EH (cell line): ENCODE results near the gene FOXRED1.
"Not testable (repeated sequence)": the region's sequence is repeated elsewhere in the genome, so short reads cannot be mapped to it uniquely, and the experiment has no call there.

Experiments used
- DNase-seq: peaks from one replicate; pipeline ENCODE4 v3.0.0-alpha.2; 2015; ENCODE audit warnings: low read depth

FOXRED1 gene

GRCh38 chr11:126268708-126269579, at the start of gene FOXRED1, which contains the start of gene SRPRA:
Gene FOXRED1, plus strand, starts transcription at chr11:126269154. Its CDS starts 53 bp downstream, at chr11:126269207.
Gene SRPRA, minus strand, starts transcription at chr11:126268895. Its CDS starts 91 bp downstream, at chr11:126268804.
- peak; percentile 99 for DNase-seq

DNA sequence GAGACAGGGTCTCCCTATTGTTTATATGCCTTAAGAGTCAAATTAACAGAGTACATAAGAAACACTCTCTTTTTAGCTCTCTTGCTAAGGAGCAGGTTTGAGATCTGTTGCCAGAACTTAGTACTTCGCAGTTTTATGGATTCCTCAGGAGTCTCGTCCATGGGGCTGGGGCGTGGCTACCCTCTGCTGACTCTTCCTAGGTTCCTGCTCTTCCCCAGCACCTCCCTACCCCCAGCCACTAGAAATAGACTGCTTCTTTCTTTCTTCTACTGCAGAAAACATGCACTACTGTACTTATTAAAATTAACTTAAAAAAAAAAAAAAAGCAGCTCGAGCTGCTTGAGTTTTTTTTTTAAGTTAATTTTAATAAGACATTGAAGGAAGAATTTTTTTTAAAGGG, 49.4 kb upstream of the FOXRED1 start:
- DNase-seq, result no peak

DNA sequence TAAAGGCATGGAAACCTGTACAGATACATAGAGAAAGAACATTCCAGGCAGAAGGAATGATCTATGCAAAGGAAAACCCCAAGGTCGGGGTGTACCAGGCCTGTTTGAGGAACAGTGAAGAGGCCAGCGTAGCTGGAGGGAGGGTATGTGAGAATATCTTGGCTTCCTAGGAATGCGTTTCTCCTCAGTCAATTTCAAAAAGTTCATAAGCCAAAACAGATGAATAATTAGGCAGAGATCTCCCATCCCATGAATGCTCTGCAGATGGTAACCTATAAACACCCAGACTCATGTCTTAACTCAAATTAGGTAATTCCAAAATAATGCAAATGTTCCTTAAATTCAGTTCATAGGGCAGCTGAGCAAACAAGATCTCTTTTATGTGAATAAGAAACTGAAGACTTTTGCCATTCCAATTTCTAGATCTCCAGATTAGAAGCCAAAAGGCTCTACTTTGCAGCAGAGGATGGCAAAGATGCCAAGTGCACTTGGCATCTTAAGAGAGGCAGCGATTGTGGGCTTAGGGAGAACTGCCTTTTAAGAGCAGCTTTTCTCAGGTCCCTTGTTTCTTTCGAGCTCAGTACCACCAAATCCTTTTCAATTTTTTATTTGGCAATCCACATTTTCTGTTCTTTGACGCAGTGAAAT, 44.2 kb upstream of the FOXRED1 start:
- DNase-seq, result no peak

GRCh38 chr11:126225295-126225665, 43.7 kb upstream of the FOXRED1 start:
- no peak for DNase-seq

DNA sequence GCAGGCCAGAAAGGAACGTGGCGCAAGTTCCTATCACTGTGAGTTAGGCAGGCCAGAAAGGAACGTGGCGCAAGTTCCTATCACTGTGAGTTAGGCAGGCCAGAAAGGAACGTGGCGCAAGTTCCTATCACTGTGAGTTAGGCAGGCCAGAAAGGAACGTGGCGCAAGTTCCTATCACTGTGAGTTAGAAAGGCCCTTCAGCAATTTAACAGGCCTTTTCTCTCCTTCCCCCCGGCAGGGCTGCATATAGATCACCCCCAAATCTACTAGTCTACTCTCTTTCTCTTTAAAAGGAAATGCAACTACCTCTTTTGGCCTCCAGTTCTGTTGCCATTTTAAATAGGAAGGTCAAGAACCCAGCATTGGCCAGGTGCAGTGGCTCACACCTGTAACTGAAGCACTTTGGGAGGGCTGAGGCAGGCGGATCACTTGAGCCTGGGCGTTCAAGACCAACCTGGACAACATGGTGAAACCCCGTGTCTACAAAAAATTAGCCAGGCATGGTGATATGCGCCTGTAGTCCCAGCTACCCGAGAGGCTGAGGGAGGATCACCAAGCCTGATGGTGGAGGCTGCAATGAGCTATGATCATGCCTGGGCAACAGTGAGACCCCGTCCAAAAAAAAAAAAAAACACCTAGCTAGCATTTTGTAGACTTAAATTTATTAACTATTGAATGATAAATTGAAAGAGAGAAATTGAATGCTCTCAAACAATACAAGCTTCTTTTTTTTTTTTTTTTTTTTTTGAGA, 42.4 kb upstream of the FOXRED1 start:
- DNase-seq, result no peak

GRCh38 chr11:126229858-126230540, 39.0 kb upstream of the FOXRED1 start:
- DNase-seq, result no peak

GRCh38 chr11:126231725-126232459, 37.1 kb upstream of the FOXRED1 start:
- peak; percentile 35 for DNase-seq

DNA sequence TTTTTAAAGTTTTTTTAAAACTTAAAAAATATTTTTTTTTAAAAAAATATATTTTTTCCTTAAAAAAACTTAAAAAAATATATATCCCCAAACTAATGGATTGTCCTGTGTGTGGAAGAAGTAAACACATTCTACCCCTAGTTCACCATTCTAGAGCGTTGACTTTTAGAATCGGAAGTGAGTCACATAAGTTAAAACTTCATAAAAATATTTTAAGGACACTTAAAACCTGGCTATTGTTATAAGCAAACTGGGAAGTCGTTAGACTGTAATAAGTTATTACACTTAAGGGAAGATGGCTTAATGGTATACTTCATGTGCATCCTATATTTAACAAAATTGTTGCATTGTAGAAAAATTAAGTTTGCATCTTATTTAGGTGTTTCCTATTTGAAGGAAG, 36.3 kb upstream of the FOXRED1 start:
- DNase-seq, result no peak

DNA sequence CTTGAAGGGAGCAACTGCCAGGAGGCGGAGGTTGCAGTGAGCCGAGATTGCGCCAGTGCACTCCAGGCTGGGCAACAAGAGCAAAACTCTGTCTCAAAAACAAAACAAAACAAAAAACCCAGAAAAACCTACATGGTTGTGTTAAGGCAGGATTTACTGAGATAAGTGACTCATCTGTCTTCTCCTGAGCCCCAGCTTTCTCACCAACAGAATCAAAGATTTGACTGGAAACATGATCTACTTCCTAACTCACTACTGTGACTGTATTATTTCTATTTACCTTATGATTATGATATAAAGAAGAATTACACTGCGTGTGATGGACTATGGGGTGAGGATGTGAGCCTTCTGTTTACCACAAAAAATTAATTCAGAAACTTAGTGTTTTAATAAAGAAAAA, 35.6 kb upstream of the FOXRED1 start:
- peak; percentile 16 for DNase-seq

- peak; percentile 45 for DNase-seq
Observed at GRCh38 chr11:126246636-126247035, 22.3 kb upstream of the FOXRED1 start.

DNA sequence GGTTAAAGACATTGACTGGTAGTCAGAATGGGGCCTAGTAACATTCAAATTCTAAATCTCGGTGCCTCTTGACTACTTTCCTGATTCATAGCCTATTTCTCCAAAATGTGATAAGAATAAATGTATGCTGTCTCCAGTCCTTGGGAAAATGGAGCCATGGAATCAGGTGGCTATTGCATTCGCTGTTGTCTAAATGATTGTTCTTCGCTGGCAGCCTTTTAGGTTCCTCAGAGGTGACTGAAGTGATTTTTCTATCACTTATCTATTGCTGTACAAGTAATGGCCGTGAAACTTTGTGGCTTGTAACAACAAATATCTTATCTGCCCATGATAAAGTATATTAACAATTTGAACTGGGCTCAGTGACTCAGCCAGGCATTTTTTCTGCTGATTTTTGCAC, 15.7 kb upstream of the FOXRED1 start:
- DNase-seq, result no peak

DNA sequence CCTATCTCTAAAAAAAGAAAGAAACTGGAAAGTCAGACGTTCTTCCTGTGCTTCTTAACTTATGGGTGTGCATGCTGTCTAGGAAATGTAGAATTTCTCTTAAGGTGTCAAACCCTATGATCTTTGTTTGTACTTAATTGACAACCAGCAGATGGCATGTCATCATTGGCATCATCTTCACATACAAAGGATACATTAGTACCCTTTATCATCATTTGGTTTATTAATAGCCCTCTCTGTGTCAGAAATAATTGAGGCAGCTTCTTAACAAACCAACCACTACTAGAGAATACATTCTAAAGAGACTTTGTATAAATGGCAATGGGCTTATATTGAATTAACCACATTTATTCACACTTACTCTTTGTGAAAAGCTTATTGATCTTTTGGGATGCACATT, 14.1 kb upstream of the FOXRED1 start:
- no peak for DNase-seq

DNA sequence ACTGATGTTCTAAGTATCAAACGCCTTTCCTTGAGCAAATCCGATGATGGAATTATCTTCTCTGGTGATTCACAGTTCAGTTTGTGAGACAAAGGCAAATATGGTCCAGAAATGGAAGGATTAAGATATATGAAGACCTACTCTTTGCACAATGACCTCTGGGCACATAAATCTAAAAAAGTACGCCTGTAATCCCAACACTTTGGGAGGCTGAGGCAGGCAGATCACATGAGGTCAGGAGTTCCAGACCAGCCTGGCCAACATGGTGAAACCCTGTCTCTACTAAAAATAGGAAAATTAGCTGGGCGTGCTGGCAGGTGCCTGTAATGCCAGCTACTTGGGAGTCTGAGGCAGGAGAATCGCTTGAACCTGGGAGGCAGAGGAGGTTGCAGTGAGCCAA, 13.4 kb upstream of the FOXRED1 start:
- DNase-seq, result not testable (repeated sequence)

DNA sequence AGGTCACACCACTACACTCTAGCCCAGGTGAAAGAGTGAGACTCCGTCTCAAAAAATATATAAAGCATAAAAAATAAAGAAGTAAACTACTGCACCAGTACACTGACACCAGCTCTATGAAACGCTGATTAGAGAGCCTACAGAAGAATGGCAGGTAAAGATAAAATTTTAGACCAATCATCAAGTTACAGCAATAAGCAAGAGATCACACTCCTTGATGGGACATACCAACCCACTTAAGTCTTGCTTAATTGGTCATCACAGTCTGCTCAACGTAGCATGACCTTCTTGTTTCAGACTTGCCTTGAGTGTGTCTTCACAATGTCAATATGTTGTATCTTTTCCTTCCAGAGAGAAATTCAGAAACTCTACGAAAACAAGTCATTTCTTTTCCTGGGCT, 12.7 kb upstream of the FOXRED1 start:
- DNase-seq, result no peak

- DNase-seq, result no peak
Observed at GRCh38 chr11:126257144-126257543, 11.8 kb upstream of the FOXRED1 start.

DNA sequence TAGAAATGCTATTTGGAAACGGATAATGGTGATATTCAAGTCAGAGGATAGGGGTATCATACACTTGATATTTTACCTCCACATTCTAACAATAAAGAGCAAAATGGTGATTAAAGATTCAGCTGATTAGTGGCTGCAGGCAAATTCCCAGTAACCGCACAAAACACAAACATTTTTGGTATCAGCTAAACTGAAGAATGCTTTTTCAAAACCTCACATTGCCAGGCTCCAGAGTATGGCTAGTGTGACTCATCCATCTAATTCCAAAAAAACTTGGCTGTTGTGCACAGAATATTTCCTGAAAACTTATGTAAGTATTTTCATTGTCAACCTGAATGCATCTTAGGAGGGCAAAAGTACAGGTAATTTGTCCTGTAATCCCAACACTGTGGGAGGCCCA, 11.2 kb upstream of the FOXRED1 start:
- peak; percentile 84 for DNase-seq

- DNase-seq, result no peak
Observed at GRCh38 chr11:126262216-126262615, 6.7 kb upstream of the FOXRED1 start.

GRCh38 chr11:126263489-126263888, 5.5 kb upstream of the FOXRED1 start:
- no peak for DNase-seq

DNA sequence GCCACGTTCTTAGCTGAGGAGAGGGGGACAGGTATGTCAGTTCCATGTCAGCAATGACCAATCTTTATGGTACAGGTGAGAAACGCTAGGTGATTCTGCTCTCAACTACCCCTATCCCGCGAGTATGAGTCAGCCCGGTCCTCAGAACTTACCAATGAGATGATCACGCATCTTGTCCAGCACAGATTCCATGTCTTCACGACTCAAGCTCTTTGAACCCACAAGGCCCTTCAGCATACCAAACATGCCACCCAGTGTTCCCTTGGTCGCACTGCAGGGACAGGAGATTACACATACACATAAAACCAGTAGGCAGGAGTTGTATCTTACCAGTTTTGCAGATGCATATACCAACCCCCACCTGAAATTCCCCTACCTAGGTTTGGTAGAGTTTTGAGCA, 3.1 kb upstream of the FOXRED1 start:
- peak; percentile 29 for DNase-seq

GRCh38 chr11:126267650-126268049, 1.3 kb upstream of the FOXRED1 start:
- DNase-seq, result no peak

DNA sequence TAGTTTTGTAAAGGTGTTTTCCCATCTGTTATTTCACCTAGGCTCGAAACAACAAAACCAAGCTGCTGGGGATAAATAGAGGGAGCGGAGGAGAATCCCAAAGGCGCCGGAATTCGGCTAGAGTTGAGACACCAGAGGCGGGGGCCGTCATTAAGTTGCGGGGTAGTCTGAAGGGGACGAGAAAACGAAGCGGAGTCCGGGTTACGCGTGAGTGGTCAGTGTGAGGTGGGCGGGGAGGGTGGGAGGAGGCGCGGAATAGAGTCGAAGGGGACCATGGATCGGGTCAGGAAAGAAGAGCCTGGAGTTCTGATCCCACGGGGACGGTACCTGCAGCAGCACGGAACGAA, 620 bp upstream of the FOXRED1 start:
- no peak for DNase-seq

DNA sequence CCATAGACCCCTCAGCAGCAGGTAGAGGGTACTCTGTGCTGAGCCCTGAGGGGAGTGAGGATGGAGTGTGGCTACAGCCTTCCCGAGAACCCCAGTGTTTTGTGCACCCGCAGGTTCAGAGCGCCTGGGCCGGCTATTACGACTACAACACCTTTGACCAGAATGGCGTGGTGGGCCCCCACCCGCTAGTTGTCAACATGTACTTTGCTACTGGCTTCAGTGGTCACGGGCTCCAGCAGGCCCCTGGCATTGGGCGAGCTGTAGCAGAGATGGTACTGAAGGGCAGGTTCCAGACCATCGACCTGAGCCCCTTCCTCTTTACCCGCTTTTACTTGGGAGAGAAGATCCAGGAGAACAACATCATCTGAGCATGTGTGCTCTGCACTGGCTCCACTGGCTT, 8.4 kb downstream of the FOXRED1 start:
- DNase-seq, result no peak
